Measurements from ENCODE around the gene NAT9. TPM values are rescaled to one million over a fixed set of nuclear protein-coding genes. Genes with fewer than 3 reads are reported as not detected.

NAT9 gene
- total and polyA plus RNA-seq, 2 of the 4 experiments (the other 2 are of a cell fraction), result 48.9 to 62.0 TPM

DNA sequence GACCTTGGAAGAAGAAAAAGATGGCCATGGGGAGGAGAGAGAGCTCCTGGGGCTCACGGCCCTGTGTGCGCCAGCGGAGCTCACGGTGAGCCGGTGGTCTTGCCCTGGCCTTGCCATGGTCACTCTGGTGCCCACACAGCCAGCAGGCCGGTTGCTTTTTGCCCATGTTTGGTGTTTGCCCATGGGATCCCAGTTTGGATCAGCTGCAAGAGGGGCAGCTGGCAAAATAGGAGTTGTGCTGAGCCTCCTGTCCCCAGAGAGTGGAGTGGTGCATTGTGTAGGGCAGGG is 26.2 kb downstream of the NAT9 start:
- ATAC-seq (ENCODE audit: low read depth) (no peak), DNase-seq (no peak)
- Histone ChIP-seq H2AFZ (replicated peaks; ENCODE audit: low read length, poor library complexity) (peak overlapping the region; percentile 97), H3K23ac (ENCODE audit: low read depth, low read length) (peak overlapping the region; percentile 0; the same call in 1 of the 2 replicates), H3K14ac (replicated peaks; ENCODE audit: low read depth, low read length) (no peak overlapping the region), H3K9ac (ENCODE audit: low read depth, low read length) (0 out of 2 replicates have a peak overlapping the region, but pooled peaks have one; percentile 18), H3K27ac (ENCODE audit: insufficient read depth, low read length) (no peak overlapping the region), H4K20me1 (ENCODE audit: insufficient read depth, low read length) (peaks cover 4% of the 10 kb centered on the region; the same call in 1 of the 2 replicates), H2AK5ac (ENCODE audit: low read depth, low read length) (peak overlapping the region; percentile 12; the same call in 1 of the 2 replicates), H3K36me3 (ENCODE audit: control insufficient read depth, insufficient read depth, low read length) (no peaks in the 10 kb centered on the region), H4K5ac (ENCODE audit: low read depth, low read length) (no peak overlapping the region), H2BK5ac (ENCODE audit: low read depth, low read length, poor library complexity, severe bottlenecking) (no peak overlapping the region), H3K9me1 (ENCODE audit: insufficient read depth, low read length) (peaks cover 3% of the 10 kb centered on the region), H2BK120ac (ENCODE audit: low read depth, low read length) (no peak overlapping the region), H3K56ac (ENCODE audit: extremely low read depth, insufficient read depth, low read length) (no peak overlapping the region), H3K27me3 (ENCODE audit: control insufficient read depth, insufficient read depth, low read length) (no peaks in the 10 kb centered on the region), H3K4me3 (ENCODE audit: insufficient read depth, low read depth, low read length) (peak overlapping the region; percentile 87; the same call in 1 of the 2 replicates), H2BK20ac (ENCODE audit: low read depth, low read length) (no peak overlapping the region; the same call in 1 of the 2 replicates), H2AK9ac (replicated peaks; ENCODE audit: low read depth, low read length, poor library complexity) (peak overlapping the region; percentile 73), H2BK15ac (ENCODE audit: low read depth, low read length) (no peak overlapping the region), H3K4me2 (ENCODE audit: low read depth, low read length) (peak overlapping the region; percentile 83), H4K91ac (ENCODE audit: insufficient read depth, low read depth, low read length) (no peak overlapping the region), H3K18ac (ENCODE audit: low read depth, low read length) (no peak overlapping the region), H3K79me1 (ENCODE audit: low read depth in 1 of 2, low read length in 2 of 2) (peaks cover 6 to 22% of the 10 kb centered on the region in 2 experiments), H3K4ac (ENCODE audit: low read depth, low read length) (no peak overlapping the region), H4K8ac (ENCODE audit: low read depth in 2 of 2, low read length in 2 of 2) (peak overlapping the region in 1 of 2 experiments; percentile 34; a peak in 2 of 4 replicates), H3K4me1 (ENCODE audit: control insufficient read depth, insufficient read depth, low read length) (peaks cover 8% of the 10 kb centered on the region; the same call in 1 of the 2 replicates), H3K9me3 (ENCODE audit: control insufficient read depth, insufficient read depth, low read length) (no peaks in the 10 kb centered on the region)
- intact Hi-C loops (cut with micrococcal nuclease), result no loop called here
- in situ Hi-C loops (cut with MboI; ENCODE audit: low sequenced_read_pairs), result no loop called here
- WGBS, 2 experiments (ENCODE audit: extremely low coverage in 2 of 2, insufficient read length in 1 of 2), result 60% methylated on average over 5 of the region's 6 CpGs; no CpG with 5 or more reads in 1 of the 2 experiments
- no TSS peak for BruUV-seq (replicated peaks)
- dilution Hi-C loops (cut with HindIII; ENCODE audit: low sequenced_read_pairs, unreplicated experiment), result no loop called here
- ChIA-PET POLR2A (ENCODE audit: unreplicated experiment) (no interaction called here), CTCF (interaction anchor here (0.9 kb wide), 1 partner anchor 12 kb away, joined by 4 read pairs; no protein-coding TSS in a partner anchor)
- TF ChIP-seq SMC3 (IDR thresholded peaks at IDR 0.05; ENCODE audit: low read depth, low read length), result no peak
- TF ChIP-seq, protein P1, sequence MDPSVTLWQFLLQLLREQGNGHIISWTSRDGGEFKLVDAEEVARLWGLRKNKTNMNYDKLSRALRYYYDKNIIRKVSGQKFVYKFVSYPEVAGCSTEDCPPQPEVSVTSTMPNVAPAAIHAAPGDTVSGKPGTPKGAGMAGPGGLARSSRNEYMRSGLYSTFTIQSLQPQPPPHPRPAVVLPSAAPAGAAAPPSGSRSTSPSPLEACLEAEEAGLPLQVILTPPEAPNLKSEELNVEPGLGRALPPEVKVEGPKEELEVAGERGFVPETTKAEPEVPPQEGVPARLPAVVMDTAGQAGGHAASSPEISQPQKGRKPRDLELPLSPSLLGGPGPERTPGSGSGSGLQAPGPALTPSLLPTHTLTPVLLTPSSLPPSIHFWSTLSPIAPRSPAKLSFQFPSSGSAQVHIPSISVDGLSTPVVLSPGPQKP (IDR thresholded peaks at IDR 0.05; ENCODE audit: borderline replicate concordance, low read depth, low read length), result no peak
- no peak for TF ChIP-seq MAFK (IDR thresholded peaks at IDR 0.05; ENCODE audit: low read depth, low read length)
- no peak for TF ChIP-seq CHD1 (IDR thresholded peaks at IDR 0.05; ENCODE audit: low read depth, low read length)
- no peak for TF ChIP-seq MAZ (IDR thresholded peaks at IDR 0.05; ENCODE audit: borderline replicate concordance, low read depth, low read length)
- TF ChIP-seq NFE2L2 (IDR thresholded peaks at IDR 0.05; ENCODE audit: low read depth, low read length), result no peak
- TF ChIP-seq RAD21 (IDR thresholded peaks at IDR 0.05; ENCODE audit: low read length), result no peak
- no peak for TF ChIP-seq BHLHE40 (IDR thresholded peaks at IDR 0.05; ENCODE audit: low read depth, low read length)
- TF ChIP-seq FOS (IDR thresholded peaks at IDR 0.05; ENCODE audit: low read depth, low read length), result no peak
- TF ChIP-seq MXI1 (IDR thresholded peaks at IDR 0.05; ENCODE audit: borderline replicate concordance, low read depth, low read length), result no peak
- no peak for TF ChIP-seq RCOR1 (IDR thresholded peaks at IDR 0.05; ENCODE audit: insufficient replicate concordance, low read length)
- no peak for TF ChIP-seq RFX5 (IDR thresholded peaks at IDR 0.05; ENCODE audit: low read depth, low read length)
- TF ChIP-seq, protein P2, sequence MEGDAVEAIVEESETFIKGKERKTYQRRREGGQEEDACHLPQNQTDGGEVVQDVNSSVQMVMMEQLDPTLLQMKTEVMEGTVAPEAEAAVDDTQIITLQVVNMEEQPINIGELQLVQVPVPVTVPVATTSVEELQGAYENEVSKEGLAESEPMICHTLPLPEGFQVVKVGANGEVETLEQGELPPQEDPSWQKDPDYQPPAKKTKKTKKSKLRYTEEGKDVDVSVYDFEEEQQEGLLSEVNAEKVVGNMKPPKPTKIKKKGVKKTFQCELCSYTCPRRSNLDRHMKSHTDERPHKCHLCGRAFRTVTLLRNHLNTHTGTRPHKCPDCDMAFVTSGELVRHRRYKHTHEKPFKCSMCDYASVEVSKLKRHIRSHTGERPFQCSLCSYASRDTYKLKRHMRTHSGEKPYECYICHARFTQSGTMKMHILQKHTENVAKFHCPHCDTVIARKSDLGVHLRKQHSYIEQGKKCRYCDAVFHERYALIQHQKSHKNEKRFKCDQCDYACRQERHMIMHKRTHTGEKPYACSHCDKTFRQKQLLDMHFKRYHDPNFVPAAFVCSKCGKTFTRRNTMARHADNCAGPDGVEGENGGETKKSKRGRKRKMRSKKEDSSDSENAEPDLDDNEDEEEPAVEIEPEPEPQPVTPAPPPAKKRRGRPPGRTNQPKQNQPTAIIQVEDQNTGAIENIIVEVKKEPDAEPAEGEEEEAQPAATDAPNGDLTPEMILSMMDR (conservative IDR thresholded peaks at IDR 0.05; ENCODE audit: low read depth, low read length), result no peak
- no peak for TF ChIP-seq POLR2A (IDR thresholded peaks at IDR 0.05; ENCODE audit: low read depth, low read length)

Measured in IMR-90 (cell line).